ENCODE results near the gene STK38.
A peak's percentile ranks its signal among the peaks of the same experiment; 100 is the strongest.

The STK38 gene

DNA sequence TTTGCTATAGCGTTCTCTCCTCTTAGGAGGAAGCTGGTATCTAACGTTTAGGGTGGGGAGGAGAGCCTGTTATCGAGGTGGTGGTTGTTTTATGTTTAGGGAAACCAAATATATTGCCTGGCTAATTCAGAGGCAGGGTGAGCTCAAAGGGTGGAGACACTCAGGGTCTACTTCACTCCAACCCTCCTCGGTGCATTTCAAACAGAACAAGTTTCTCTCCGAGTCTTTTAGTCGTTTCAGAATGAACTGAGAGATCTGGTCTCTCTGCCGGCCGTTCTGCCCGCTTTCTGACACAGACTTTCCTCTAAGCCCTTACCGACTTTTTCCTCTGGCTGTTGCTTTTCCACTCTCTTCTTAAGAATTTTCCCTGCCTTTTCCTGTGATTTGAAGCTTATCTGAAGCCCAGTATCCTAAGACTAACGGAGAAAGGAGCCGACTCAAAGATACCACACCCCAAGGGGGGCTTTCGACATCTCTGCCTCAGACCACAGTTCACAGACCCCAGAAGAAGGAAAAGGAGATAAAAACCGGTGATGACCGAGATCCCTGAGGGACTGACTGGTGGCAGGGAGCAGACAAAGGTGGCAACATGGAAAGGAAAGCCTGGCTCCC lies 865 bp downstream of the STK38 start:
- Mint-ChIP-seq H3K9me3 (no peaks in the 10 kb centered on the region), H3K27ac (peak overlapping the region; percentile 95 to 98), H3K4me1 (peaks cover 48% of the 10 kb centered on the region), H3K27me3 (no peaks in the 10 kb centered on the region), H3K4me3 (peak overlapping the region; percentile 98)
- peak; percentile 23 to 34 for DNase-seq
- peak; percentile 29 for ATAC-seq

DNA sequence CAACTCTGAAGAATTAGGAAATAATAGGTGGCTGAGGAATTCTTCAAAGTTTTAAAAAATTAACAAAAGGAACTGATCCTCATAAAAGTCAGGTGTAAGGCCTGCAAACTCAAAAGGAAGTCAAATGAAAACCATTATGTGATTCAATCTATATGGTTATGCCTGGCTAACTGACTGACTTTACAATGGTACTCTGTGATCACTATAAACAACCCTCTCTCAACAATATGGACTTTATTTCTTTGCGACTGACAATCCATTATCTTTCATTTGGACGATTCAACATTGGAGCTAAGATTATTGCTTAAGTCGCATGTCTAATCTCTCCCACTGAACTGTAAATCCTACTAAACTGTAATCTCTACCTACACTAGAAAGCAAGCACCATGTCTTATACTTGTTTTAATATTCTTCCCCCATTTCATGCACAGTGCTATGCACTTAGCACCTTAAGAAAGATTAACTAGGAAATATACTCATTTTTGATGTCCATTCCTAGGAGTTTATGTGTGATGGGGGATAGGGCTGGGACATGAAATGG lies 1.4 kb downstream of the STK38 start:
- no peaks in the 10 kb centered on the region for H3K27me3 Mint-ChIP-seq
- H3K4me1 Mint-ChIP-seq, result peaks cover 54% of the 10 kb centered on the region
- DNase-seq, result no peak
- ATAC-seq, result peak; percentile 1
- H3K4me3 Mint-ChIP-seq, result peak overlapping the region; percentile 98
- no peaks in the 10 kb centered on the region for H3K9me3 Mint-ChIP-seq
- H3K27ac Mint-ChIP-seq, result peak overlapping the region; percentile 95 to 98

DNA sequence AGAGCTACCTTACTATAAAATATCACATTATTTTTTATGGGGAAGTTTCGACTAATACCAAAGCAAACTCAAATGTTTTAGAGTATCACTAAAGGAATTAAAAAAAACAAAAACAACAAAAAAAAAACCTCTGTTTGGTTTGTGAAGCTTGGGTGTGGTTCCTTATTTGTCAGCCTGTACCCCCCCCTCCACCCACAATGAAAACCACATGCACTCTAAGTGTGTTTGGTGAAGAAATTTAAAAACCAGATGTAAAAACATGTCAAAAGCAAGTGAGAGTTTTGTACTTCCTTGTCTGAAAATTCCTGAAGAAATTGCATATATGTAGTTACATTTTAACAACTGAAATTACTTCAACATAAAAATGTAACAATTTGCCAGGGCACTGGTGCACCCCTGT lies 3.1 kb downstream of the STK38 start:
- Mint-ChIP-seq H3K27ac (peak overlapping the region in 1 of 2 donors; percentile 81), H3K4me3 (peak overlapping the region; percentile 98), H3K4me1 (peaks cover 63% of the 10 kb centered on the region), H3K9me3 (no peaks in the 10 kb centered on the region), H3K27me3 (no peaks in the 10 kb centered on the region)
- ATAC-seq (no peak), DNase-seq (peak in 1 of 2 donors; percentile 26)

DNA sequence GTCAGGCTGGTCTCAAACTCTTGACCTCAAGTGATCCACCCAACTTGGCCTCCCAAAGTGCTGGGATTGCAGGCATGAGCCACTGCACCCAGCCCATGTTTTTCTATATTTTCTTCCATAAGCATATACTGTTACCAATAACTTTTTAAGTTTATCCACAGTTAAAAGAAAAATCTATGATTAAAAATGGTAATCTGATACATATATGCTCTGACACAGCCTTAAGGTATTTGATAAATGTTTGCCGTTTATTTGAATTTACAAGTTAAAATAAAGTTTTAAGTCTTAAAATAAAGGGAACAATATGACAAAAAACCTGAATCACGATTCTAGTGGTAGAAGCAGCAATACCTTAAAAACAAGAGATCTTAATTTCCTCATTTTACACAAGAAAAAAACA lies 5.2 kb downstream of the STK38 start:
- peak overlapping the region; percentile 42 to 53 for H3K4me3 Mint-ChIP-seq

DNA sequence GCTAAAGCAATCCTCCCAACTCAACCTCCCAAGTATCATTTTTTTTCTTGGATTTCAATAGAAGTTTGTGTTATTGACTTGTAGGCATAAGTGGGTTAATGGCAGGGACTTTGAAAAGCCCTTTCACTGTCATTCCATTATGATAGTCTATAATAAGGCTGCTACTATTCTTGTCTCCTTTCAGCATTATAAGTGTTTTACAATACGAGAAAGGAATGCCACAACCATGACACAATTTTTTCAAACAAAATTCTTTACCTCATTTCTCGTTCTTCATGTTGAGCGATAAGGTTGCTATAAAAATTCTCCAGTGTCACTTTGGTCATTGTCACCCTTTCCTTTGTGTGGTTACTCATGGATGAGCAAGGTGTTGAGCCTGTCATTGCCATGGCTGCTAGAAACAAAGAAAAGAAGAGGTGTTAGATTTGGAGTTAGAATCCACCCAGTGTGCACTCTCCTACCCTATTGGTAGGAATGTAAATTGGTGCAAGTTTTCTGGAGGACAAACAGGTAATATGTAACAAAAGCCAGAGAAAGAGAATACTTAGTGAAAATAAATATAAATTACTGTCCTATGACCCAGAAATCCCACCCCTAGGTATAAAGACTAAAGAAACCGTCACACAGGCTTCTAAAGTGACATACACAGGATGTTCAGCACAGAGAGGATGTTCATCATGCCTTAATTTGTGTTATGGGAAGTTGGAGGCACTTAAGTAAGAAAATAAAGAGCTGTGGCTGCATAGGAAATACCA lies 7.3 kb downstream of the STK38 start:
- Mint-ChIP-seq H3K27ac (peak overlapping the region in 1 of 2 donors; percentile 97), H3K9me3 (no peaks in the 10 kb centered on the region), H3K4me1 (peaks cover 58% of the 10 kb centered on the region), H3K27me3 (no peaks in the 10 kb centered on the region), H3K4me3 (peak overlapping the region; percentile 38 to 66)
- ATAC-seq (peak; percentile 92), DNase-seq (peak in 1 of 2 donors; percentile 26)

More for the DNA sequence above, 5.2 kb downstream of the STK38 start:
- Mint-ChIP-seq H3K27ac (peak overlapping the region in 1 of 2 donors; percentile 97), H3K4me1 (peaks cover 45% of the 10 kb centered on the region), H3K27me3 (no peaks in the 10 kb centered on the region), H3K9me3 (no peaks in the 10 kb centered on the region)
- ATAC-seq (no peak), DNase-seq (no peak)

DNA sequence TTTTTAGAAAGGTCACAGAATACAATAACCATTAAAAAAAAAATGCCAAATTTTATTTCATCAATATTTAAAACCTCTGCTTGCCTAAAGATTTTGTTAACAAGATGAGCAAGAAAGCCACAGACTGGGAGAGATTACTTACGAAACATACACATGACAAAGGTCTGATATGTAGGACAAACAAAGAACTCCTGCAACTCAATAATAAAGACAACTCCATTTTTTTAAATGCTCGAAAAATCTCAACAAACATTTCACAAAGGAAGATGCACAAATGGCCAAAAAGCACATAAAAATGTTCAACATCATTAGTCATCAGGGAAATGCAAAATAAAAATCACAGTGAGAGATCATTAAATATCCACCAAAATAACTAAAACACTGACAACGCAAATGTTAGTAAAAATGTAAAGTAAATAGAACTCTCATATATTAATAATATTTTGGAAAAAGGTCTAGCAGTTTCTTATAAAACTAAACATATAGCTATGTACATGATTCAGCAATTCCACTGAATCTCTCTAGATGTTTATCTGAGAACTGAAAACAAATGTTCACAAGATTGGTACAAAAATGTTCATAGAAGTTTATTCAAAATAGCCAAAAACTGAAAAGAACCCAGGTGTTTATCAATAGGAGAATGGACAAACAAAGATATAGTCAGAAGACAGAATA lies 10.3 kb downstream of the STK38 start:
- no peak for DNase-seq
- H3K4me3 Mint-ChIP-seq, result no peak overlapping the region
- no peaks in the 10 kb centered on the region for H3K9me3 Mint-ChIP-seq
- ATAC-seq, result no peak
- H3K4me1 Mint-ChIP-seq, result peaks cover 60% of the 10 kb centered on the region
- H3K27ac Mint-ChIP-seq, result no peak overlapping the region
- H3K27me3 Mint-ChIP-seq, result no peaks in the 10 kb centered on the region

DNA sequence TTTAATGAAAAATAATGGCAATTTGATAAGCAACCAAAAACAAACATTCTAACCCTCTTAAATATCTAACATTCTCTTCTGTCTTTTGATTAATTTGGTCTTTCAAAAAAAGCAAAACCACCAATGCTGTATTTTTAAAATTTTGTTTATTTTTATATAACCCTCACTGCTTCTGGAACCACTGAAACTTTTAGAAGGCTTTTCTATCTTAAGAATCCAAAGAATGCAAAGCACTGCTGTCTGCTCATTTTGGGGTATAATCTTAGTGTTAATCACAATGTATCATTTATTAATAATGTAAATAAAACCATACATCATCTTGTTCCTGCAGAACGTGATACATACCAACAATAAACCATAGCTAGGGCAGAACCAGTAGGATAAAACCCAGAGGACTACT lies 14.0 kb downstream of the STK38 start:
- ATAC-seq (no peak), DNase-seq (no peak)
- no peaks in the 10 kb centered on the region for H3K27me3 Mint-ChIP-seq
- H3K27ac Mint-ChIP-seq, result no peak overlapping the region
- H3K9me3 Mint-ChIP-seq, result no peaks in the 10 kb centered on the region
- H3K4me3 Mint-ChIP-seq, result no peak overlapping the region
- H3K4me1 Mint-ChIP-seq, result peaks cover 56% of the 10 kb centered on the region

DNA sequence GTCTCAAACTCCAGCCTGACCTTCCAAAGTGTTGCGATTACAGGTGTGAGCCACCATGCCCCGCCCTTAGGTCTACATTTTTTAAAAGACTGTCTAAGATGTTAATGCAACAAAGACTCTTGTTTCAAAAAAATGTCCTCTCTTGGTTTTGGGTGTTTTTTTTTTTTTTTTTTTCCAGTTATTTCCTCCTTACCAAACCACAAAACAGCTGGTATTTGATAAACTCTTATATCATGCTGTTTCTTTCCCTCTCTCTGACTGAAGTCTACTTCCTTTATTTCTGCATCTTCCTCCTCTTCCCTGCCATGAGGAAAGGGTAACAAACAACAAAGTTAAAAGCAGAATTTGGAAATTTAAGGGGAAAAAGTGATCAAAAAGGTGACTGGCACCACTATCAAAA lies 21.2 kb downstream of the STK38 start:
- Mint-ChIP-seq H3K27me3 (no peaks in the 10 kb centered on the region), H3K4me3 (no peak overlapping the region), H3K9me3 (no peaks in the 10 kb centered on the region), H3K4me1 (peaks cover 42% of the 10 kb centered on the region), H3K27ac (no peak overlapping the region)
- no peak for ATAC-seq
- DNase-seq, result no peak

DNA sequence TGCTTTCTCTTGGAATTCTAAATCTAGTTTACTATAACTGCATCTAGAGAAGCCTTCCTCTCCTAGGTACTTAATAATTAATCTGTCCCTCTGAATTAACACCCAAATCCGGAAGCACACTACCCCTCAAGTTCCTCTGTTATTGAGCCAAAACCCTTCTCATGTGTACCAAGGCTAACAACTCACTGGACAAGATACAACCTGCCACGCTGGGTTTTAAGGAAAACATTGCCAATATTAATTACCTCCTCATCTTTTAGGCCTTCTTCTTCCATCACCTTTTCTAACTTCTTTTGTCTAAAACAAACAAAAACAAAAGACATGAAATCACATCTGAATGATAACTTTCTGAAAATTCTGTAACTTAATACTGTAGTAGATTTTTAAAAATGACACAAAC lies 21.9 kb downstream of the STK38 start:
- ATAC-seq, result no peak

DNA sequence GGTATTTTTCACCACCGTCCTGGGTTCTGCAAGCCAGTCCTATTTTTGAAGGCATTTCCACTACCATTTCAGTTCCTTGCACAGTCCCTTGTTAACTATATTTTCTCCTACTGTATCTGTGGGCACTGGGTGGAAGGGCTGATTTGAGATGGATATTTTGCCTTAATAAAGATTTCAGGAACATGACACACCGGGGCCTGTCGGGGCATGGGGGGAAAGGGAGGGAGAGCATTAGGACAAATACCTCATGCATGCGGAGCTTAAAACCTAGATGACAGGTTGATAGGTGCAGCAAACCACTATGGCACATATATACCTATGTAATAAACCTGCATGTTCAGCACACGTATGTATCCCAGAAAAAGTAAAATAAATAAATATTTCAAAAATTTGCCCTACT lies 22.4 kb downstream of the STK38 start:
- H3K27ac Mint-ChIP-seq, result peak overlapping the region in 1 of 2 donors; percentile 84
- H3K4me1 Mint-ChIP-seq, result peaks cover 43% of the 10 kb centered on the region
- H3K9me3 Mint-ChIP-seq, result no peaks in the 10 kb centered on the region
- no peaks in the 10 kb centered on the region for H3K27me3 Mint-ChIP-seq
- DNase-seq (no peak), ATAC-seq (no peak)
- H3K4me3 Mint-ChIP-seq, result no peak overlapping the region

More for the DNA sequence above, 21.9 kb downstream of the STK38 start:
- no peak for DNase-seq
- H3K4me3 Mint-ChIP-seq, result no peak overlapping the region
- H3K27me3 Mint-ChIP-seq, result no peaks in the 10 kb centered on the region
- no peaks in the 10 kb centered on the region for H3K9me3 Mint-ChIP-seq
- H3K27ac Mint-ChIP-seq, result peak overlapping the region in 1 of 2 donors; percentile 1
- peaks cover 42% of the 10 kb centered on the region for H3K4me1 Mint-ChIP-seq

DNA sequence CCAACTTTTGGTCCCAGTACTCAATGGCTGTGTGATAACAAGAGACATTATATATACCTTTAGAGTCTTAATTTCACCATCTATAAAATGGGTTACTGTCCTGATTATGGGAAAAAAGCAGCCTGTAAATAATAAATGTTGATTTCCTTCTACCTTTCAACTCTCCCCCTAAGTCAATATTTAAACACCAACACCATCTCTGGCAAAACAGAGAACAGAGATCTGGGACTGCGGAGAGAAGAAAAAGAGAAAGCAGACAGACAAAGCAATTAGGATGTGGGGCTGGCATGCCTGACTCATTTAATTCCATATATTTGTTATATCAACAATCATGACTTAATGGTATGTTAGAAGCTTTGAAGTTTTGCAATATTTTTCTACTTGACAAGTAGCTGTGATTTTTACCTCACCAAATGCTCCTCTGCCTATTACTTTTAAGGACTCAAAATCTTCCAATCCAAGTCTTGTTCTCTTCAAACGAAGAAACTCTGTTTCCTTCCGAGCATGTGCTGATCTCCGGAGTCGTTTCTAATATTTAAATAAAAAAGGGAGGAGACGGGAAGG lies 23.3 kb downstream of the STK38 start:
- H3K27me3 Mint-ChIP-seq, result no peaks in the 10 kb centered on the region
- no peak for DNase-seq
- peaks cover 43% of the 10 kb centered on the region for H3K4me1 Mint-ChIP-seq
- H3K27ac Mint-ChIP-seq, result no peak overlapping the region
- H3K4me3 Mint-ChIP-seq, result no peak overlapping the region
- no peak for ATAC-seq
- no peaks in the 10 kb centered on the region for H3K9me3 Mint-ChIP-seq

DNA sequence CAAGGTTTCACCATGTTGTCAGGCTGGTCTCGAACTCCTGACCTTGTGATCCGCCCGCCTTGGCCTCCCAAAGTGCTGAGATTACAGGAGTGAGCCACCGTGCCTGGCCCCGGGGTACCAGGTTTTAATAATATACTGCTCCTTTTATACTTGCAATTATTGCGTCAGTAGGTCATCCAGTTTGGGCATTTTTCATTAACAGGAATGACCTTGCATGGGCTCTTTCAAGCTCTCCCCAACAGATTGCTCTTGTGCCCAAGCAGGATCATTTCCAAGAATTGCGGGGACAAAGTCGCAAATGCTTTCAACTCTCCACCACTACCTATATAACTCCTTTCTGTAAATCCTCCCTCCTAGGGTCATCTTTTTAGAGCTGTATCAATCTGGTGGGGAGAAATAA lies 23.8 kb downstream of the STK38 start:
- no peak overlapping the region for H3K27ac Mint-ChIP-seq
- ATAC-seq, result no peak
- peaks cover 44% of the 10 kb centered on the region for H3K4me1 Mint-ChIP-seq
- no peak overlapping the region for H3K4me3 Mint-ChIP-seq
- no peaks in the 10 kb centered on the region for H3K9me3 Mint-ChIP-seq
- H3K27me3 Mint-ChIP-seq, result no peaks in the 10 kb centered on the region
- DNase-seq, result no peak

DNA sequence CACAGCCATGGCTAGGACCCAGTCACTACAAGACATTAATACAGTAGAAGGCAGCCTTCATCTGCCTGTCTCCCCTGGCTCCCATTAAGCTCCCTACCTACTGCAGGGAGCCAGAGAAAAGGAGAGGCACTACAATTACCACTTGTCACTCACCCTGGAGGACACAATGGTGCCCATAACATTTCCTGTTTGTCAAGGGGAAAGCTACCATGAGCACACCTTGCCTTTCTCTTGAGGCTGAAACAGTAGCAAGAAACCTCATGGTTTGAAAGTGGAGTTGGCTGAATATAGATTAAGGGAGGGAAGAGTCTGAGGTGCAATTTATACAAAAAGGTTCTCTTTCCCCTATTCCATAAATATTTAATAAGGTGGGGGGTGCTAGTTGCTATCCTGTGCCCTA lies 27.9 kb downstream of the STK38 start:
- Mint-ChIP-seq H3K27ac (no peak overlapping the region), H3K27me3 (no peaks in the 10 kb centered on the region), H3K4me1 (peaks cover 60% of the 10 kb centered on the region), H3K9me3 (no peaks in the 10 kb centered on the region), H3K4me3 (no peak overlapping the region)
- ATAC-seq, result no peak
- DNase-seq, result no peak

DNA sequence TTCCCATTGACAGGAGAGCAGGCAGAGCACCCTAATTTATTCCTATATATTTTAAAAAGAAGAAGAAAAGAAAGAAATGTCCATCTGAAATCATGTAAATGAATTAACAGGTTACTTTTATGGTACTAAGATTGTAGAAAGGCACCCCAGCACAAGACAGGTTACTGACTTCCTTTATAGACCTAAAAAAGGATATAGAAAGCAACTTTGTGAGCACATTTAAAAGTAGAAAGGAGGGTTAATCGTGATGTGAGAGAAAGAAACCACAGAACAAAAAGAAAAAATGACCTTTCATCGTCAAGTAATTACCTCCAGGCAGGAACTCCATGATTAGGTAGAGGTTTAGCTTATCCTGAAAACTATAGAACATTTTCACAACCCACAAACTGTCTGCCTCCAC lies 29.9 kb downstream of the STK38 start:
- no peak for ATAC-seq
- Mint-ChIP-seq H3K27me3 (no peaks in the 10 kb centered on the region), H3K9me3 (no peaks in the 10 kb centered on the region), H3K4me1 (peaks cover 57% of the 10 kb centered on the region), H3K4me3 (no peak overlapping the region), H3K27ac (no peak overlapping the region)
- no peak for DNase-seq

DNA sequence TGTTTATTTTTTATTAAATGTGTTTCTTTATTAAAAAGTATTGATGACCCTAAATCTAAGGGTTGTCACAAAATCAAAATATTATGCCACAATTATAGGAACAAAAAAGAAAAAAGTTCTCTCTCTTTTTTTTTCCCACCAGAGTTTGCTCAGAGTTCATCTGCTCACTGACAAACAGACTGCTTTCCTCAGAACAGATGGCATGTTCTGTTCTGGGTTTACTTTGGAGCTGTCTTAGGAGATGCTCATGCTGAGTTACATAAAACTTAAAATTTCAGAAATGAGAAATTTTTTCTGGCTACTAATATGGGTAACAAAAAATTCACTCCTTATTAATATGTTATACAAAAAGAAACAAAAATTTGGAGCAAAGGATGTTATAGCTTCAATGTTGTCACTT lies 30.3 kb downstream of the STK38 start:
- Mint-ChIP-seq H3K4me3 (no peak overlapping the region), H3K4me1 (peaks cover 57% of the 10 kb centered on the region), H3K9me3 (no peaks in the 10 kb centered on the region), H3K27me3 (no peaks in the 10 kb centered on the region), H3K27ac (no peak overlapping the region)
- DNase-seq, result no peak
- ATAC-seq, result no peak

DNA sequence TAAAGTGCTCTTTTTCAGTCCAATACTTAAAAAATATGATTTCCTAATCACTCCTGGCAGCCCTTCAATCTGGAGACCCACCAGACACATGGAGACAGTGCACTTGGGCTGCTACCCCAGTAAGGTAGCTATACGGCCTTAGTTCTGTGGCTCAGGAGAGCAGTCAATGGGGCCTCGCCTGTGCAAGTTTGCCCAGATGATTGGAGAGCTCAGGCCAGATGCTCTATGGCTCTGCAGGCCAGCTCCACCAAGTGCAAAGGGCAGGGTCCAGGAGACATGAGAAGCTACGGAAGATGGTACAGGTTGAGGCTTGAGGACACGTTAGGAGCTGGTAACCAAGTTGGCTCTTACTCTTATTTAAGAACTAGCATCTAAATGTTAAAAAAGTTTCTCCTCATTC lies 30.7 kb downstream of the STK38 start:
- H3K4me3 Mint-ChIP-seq, result peak overlapping the region in 1 of 2 donors; percentile 31
- H3K4me1 Mint-ChIP-seq, result peaks cover 57% of the 10 kb centered on the region
- DNase-seq (no peak), ATAC-seq (no peak)
- no peaks in the 10 kb centered on the region for H3K9me3 Mint-ChIP-seq
- no peaks in the 10 kb centered on the region for H3K27me3 Mint-ChIP-seq
- H3K27ac Mint-ChIP-seq, result no peak overlapping the region

All from stimulated activated naive CD8-positive, alpha-beta T cell treated with anti-CD3 and anti-CD28 coated beads, Interleukin-15, amount 100 ng/mL, for 72 hours (primary cell).